ENCODE results near the gene CNPY4. TPM values are rescaled to one million over a fixed set of nuclear protein-coding genes. Genes with fewer than 3 reads are reported as not detected.

CNPY4 gene
- total RNA-seq, 1 experiment from 2014 or later, result 12.2 TPM

DNA sequence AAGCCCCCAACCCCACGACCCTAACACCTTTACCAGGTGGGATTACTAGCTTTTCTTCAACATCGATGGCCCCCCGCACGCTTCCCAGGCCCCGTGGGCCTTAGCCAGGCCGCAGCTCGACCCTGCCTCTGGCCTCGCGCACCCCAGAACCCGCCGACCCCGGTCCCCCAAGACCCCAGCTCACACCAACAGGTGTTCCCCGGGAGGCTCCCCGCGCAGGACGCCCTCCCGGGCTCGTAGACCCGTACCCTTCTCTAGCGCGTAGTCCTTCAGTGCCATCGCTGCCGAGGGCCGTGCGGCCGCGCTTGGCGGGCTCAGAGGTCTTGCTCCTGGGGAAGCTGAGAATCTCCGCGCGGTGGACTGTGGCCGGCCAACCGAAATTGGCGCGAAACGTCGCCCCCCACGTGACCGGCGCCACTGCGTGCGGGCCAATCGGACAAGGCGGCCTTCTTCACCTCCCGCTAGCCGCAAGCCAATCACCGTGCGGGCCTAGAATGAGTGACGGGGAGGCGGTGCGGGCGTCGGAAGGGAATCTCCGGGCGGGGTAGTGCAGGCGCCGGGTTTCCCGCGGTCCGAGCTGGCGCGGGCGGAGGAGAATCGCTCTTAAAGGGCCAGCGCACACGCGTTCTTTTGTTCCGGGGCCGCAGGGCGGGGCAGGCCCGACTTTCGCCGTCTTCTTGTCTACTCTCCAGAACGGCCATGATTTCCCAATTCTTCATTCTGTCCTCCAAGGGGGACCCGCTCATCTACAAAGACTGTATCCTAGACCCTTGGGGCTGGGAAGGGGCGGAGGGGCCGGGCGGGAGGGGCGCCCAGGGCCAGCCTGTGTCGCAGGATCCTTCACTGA lies 18.2 kb upstream of the CNPY4 start, which contains the start of the genes AP4M1 and MCM7:
Gene AP4M1 (plus strand): TSS at position 628 of the 847 bp plus-strand sequence. CDS start 72 bp downstream, at position 700.
Gene MCM7 (minus strand): TSS at position 382 of the 847 bp plus-strand sequence. CDS start 103 bp downstream, at position 279.
- H3K27me3 ChIP-seq (ENCODE audit: control insufficient read depth, insufficient read depth, low read length), result no peaks in the 10 kb centered on the region
- peak within 1 kb of the TSS; percentile 99 for H3K4me3 ChIP-seq (ENCODE audit: insufficient read depth, low read depth, low read length)
- DNase-seq, result peak; percentile 100
- peaks cover 36% of the 10 kb centered on the region for H3K36me3 ChIP-seq (replicated peaks; ENCODE audit: control insufficient read depth, insufficient read depth, low read length)

DNA sequence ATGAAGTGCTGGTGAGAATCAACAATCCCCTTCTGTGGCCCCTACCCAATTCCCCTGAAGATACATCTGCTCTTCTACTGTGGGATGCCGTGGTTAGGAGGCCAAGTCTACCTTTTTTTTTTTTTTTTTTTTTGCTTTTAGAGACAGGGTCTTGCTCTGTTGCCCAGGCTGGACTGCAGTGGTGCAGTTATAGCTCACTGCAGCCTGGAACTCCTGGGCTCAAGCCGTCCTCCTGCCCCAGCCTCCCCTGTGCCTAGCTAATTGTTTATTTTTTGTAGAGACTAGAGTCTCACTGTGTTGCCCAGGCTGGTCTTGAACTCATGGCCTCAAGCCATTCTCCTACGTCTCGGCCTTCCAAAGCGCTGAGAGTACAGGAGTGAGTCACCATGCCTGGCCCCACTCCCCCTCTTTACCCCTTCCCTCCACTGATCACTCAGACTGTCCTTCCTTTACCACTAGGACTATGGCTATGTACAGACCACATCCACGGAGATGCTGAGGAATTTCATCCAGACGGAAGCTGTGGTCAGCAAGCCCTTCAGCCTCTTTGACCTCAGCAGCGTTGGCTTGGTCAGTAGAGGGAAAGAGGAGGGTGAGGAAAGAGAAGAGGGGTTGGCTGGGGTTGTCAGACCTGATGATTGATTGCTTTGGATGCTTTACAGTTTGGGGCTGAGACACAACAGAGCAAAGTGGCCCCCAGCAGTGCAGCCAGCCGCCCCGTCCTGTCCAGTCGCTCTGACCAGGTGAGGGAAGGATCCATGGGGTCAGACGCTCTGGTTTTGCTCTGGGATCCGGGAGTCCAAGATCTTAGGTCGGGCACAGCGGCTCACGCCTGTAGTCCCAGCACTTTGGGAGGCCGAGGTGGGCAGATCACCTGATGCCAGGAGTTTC lies 16.2 kb upstream of the CNPY4 start:
- H3K4me3 ChIP-seq (ENCODE audit: insufficient read depth, low read depth, low read length), result no peak overlapping the region
- no peak for DNase-seq
- H3K27me3 ChIP-seq (ENCODE audit: control insufficient read depth, insufficient read depth, low read length), result no peaks in the 10 kb centered on the region
- H3K36me3 ChIP-seq (replicated peaks; ENCODE audit: control insufficient read depth, insufficient read depth, low read length), result peaks cover 30% of the 10 kb centered on the region

DNA sequence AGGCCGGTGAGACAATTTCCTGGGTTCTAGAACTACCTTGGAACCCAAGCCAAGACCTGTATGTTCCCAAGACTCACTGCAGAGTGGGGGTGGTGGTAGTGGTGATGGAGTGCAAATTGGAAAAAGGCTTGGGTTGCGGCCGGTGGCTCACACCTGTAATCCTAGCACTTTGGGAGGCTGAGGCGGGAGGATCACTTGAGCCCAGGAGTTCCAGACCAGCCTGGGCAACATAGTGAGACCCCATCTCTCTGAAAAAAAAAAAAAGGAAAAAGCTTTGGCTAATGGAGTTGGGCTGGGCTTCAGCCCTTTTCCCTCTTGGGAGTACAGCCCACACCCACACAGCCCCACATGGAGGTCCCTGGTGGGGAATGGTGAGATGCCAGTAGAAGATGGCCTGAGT lies 13.9 kb upstream of the CNPY4 start:
- H3K27me3 ChIP-seq (ENCODE audit: control insufficient read depth, insufficient read depth, low read length), result no peaks in the 10 kb centered on the region
- DNase-seq, result no peak
- H3K4me3 ChIP-seq (ENCODE audit: insufficient read depth, low read depth, low read length), result no peak overlapping the region
- H3K36me3 ChIP-seq (replicated peaks; ENCODE audit: control insufficient read depth, insufficient read depth, low read length), result peaks cover 24% of the 10 kb centered on the region

DNA sequence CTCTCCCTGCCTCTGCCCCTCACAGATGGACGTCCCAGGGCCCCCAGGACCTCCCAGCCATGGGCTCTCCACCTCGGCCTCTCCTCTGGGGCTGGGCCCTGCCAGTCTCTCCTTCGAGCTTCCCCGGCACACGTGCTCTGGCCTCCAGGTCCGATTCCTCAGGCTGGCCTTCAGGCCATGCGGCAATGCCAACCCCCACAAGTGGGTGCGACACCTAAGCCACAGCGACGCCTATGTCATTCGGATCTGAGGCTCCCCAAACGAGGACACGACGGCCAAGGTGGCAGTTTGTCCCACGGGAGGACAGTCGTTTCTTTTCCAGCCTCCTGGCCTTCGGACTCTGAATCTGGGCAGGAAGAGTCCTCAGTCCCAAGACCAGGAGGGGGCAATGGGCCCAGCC lies 12.8 kb upstream of the CNPY4 start:
- peaks cover 29% of the 10 kb centered on the region for H3K36me3 ChIP-seq (replicated peaks; ENCODE audit: control insufficient read depth, insufficient read depth, low read length)
- peak; percentile 25 for DNase-seq
- no peaks in the 10 kb centered on the region for H3K27me3 ChIP-seq (ENCODE audit: control insufficient read depth, insufficient read depth, low read length)
- H3K4me3 ChIP-seq (ENCODE audit: insufficient read depth, low read depth, low read length), result no peak overlapping the region

DNA sequence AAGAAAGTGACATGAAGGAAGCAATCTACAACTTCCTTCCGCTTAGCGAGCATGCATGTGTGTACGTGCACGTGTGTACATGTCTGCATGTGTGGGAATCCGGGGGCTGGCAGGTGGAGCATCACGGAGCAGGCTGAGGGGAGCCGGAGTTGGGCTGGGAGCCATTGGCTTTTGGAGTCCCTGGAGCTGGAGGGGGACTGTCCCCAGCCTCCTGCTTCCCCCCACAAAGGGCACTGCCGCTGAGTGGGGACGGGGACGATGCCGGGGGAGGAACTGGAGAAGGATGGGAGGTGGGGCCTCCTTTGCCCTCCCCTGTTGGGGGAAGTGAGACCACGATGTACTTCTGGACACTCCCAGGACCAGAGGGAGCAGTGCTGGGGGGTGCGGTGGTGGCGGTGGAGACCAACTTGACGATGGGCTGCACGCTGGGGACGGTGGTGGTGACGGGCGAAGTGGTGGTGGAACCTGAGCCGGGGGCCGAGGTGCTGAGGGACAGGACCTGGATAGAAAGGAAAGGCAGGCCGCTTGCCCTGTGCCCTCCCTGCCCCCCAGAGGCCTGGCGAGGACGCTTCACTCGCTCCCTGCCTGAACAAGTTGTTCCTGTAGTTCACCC lies 12.2 kb upstream of the CNPY4 start:
- no peak overlapping the region for H3K4me3 ChIP-seq (ENCODE audit: insufficient read depth, low read depth, low read length)
- peak; percentile 49 for DNase-seq
- peaks cover 32% of the 10 kb centered on the region for H3K36me3 ChIP-seq (replicated peaks; ENCODE audit: control insufficient read depth, insufficient read depth, low read length)
- H3K27me3 ChIP-seq (ENCODE audit: control insufficient read depth, insufficient read depth, low read length), result no peaks in the 10 kb centered on the region

DNA sequence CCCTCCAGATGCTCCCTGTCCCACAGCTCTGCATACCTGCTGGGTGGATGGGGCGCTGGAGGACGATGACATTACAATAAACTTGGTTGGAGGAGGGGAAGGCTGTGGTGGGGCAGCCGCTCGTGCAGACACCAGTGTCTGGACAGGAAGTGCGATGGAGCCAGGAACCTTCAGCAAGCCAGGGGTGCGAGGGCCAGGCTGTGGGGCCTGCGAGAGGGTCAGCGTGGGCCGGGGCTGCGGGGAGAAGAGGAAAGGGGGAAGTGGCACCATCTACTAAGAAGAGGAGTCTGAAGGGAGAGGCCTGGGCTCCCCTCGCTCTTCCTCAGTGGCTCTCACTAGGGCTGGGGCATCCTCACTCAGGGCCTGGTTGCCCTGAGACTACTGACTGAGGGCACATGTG lies 11.5 kb upstream of the CNPY4 start:
- H3K27me3 ChIP-seq (ENCODE audit: control insufficient read depth, insufficient read depth, low read length), result no peaks in the 10 kb centered on the region
- no peak overlapping the region for H3K4me3 ChIP-seq (ENCODE audit: insufficient read depth, low read depth, low read length)
- peaks cover 35% of the 10 kb centered on the region for H3K36me3 ChIP-seq (replicated peaks; ENCODE audit: control insufficient read depth, insufficient read depth, low read length)
- no peak for DNase-seq

DNA sequence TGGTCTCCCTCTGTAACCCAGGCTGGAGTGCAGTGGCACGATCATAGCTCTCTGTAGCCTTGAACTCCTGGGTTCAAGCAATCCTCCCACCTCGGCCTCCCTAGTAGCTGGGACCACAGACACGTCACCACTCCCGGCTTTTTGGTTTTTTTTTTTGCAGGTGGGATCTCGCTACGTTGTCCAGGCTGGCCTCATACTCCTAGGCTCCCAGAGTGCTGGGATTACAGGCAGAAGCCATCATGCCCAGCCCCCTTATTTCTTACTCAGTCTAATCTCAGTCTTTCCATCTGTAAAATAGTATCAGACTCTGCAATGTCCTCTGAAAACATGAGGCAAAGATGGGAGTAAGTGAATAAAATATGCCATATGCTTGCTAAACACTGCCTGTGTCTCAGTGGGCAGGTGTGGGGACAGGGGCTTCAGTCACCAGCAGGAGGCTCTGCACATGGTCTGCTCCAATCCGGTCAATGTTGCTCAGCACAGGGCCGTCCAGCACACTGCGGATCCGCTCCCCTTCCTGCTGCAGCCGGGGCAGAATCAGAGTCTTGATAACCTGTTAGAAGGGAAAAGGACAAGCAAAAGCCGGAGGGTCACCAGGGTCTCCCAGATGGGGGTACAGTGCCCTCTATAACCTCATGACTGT lies 9.8 kb upstream of the CNPY4 start:
- peaks cover 41% of the 10 kb centered on the region for H3K36me3 ChIP-seq (replicated peaks; ENCODE audit: control insufficient read depth, insufficient read depth, low read length)
- DNase-seq, result no peak
- H3K4me3 ChIP-seq (ENCODE audit: insufficient read depth, low read depth, low read length), result no peak overlapping the region
- H3K27me3 ChIP-seq (ENCODE audit: control insufficient read depth, insufficient read depth, low read length), result no peaks in the 10 kb centered on the region

DNA sequence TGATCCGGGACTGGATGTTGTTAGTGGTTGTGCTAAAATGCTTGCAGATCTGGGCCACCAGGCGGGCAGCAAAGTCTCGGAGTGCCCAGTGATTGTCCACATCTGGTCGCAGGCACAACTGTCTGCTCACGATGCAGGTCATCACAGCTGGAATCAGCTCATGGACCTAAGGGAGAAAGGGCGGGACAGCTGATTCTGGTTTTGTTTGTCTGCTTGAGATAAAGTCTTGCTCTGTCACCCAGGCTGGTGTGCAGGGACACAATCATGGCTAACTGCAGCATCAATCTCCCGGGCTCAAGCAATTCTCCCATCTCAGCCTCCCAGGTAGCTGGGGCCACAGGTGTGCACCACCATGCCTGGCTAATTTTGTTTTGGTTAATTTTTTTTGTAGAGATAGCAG lies 8.3 kb upstream of the CNPY4 start:
- Histone ChIP-seq H3K36me3 (replicated peaks; ENCODE audit: control insufficient read depth, insufficient read depth, low read length) (peaks cover 36% of the 10 kb centered on the region), H3K27me3 (ENCODE audit: control insufficient read depth, insufficient read depth, low read length) (no peaks in the 10 kb centered on the region), H3K4me3 (ENCODE audit: insufficient read depth, low read depth, low read length) (no peak overlapping the region)
- no peak for DNase-seq

DNA sequence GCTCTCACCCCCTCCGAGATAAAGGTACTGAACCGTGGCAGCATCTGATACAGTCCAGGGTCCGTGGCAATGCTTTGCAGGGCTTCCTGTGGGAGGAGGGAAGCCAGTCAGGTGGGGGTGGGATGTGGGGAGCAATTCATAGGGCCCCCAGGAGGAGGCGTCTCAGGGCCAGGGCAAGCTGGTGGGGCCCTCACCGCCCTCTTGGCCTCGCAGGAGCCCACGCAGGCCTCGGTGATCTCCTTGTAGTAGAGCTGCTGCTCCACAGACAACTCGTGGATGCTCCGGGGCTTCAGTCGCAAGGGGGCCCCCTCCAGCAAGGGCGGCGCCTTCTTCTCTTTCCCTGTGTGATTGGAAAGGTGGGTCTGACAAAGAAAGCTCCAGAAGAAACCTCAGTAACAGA lies 7.5 kb upstream of the CNPY4 start:
- DNase-seq, result peak; percentile 64

DNA sequence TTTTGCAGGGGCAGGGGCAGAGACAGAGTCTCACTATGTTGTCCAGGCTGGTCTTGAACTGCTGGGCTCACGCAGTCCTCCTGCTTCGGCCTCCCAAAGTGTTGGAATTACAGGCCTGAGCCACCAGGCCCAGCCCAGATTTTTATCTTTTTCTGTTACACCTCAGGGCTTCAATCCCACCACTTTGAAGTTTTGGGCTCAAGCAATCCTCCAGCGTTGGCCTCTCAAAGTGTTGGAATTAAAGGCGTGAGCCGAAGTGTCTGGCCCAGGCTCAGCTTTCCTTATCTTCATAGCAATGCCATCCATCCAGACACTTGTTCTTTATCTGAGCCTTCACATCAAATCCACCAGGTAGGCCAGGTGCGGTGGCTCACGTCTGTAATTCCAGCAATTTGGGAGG lies 4.4 kb upstream of the CNPY4 start:
- Histone ChIP-seq H3K27me3 (ENCODE audit: control insufficient read depth, insufficient read depth, low read length) (no peaks in the 10 kb centered on the region), H3K36me3 (replicated peaks; ENCODE audit: control insufficient read depth, insufficient read depth, low read length) (peaks cover 17% of the 10 kb centered on the region), H3K4me3 (ENCODE audit: insufficient read depth, low read depth, low read length) (no peak overlapping the region)
- no peak for DNase-seq

More for the DNA sequence above, 7.5 kb upstream of the CNPY4 start:
- Histone ChIP-seq H3K36me3 (replicated peaks; ENCODE audit: control insufficient read depth, insufficient read depth, low read length) (peaks cover 35% of the 10 kb centered on the region), H3K27me3 (ENCODE audit: control insufficient read depth, insufficient read depth, low read length) (no peaks in the 10 kb centered on the region), H3K4me3 (ENCODE audit: insufficient read depth, low read depth, low read length) (no peak overlapping the region)

DNA sequence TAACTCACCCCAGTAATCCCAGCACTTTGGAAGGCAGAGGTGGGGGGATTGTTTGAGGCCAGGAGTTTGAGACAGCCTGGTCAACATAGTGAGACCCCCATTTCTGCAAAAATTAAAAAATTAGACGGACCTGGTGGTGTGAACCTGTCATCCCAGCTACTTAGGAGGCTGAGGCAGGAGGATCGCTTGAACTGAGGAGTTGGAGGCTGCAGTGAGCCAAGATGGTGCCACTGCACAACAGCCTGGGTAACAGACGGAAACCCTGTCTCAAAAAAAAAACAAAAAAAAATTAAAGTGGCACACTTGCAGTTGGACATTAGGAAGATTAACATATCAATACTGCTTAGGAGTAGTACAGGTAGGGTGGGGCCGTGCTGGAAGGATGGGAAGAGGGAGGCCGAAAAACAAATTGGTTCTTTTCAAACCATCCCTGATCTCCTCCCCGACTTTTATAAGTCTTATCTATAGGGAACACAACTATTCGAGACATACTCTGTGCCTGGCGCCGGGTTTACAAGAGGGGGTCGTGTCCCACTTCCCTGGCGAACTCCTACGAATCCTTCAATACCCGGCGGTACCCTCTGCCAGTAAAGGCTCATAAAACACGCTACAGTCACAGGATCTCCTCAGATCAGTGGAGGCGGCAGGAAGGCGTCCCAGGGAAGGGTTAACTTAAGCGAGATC lies 904 bp upstream of the CNPY4 start:
- peak overlapping the region; percentile 89 for H3K4me3 ChIP-seq (ENCODE audit: insufficient read depth, low read depth, low read length)
- no peaks in the 10 kb centered on the region for H3K27me3 ChIP-seq (ENCODE audit: control insufficient read depth, insufficient read depth, low read length)
- H3K36me3 ChIP-seq (replicated peaks; ENCODE audit: control insufficient read depth, insufficient read depth, low read length), result peaks cover 3% of the 10 kb centered on the region
- no peak for DNase-seq

DNA sequence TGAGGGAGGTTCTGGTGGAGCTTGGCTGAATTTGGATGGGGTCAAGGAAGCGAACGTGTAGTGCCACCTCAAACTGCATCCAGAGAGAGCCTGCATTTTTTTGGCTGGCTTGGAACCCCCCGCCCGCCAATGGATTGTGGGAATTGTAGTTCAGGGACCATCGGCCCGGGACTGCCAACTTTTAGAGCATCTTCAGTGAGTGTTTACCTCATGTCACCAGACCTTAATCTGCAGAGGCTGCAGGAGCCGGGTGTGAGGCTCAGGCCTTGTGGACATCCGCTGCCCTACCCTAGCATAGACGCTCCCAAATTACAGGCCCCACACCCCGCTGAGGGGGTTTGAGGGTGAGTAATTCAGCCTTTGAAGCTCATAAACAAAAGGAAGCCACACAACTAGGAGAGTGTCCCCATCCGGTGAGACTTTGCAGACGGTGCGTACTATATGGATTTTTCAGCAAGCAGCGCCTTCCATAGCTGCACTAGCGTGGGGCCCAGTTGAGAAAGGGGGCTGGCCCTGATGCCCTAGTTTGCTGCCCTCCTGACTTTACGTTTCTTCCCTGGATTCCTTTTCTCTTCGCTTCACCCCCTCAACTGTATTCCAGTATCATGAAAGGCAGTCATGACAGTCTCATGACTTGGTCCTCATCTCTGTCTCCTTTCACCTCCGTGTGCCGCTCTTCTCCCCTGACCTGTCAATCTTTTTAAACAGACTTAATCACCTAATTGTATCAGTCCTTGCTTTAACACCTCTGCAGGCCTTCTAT lies 717 bp downstream of the CNPY4 start:
- H3K4me3 ChIP-seq (ENCODE audit: insufficient read depth, low read depth, low read length), result peak overlapping the region; percentile 89
- H3K27me3 ChIP-seq (ENCODE audit: control insufficient read depth, insufficient read depth, low read length), result no peaks in the 10 kb centered on the region
- DNase-seq, result peak; percentile 83
- H3K36me3 ChIP-seq (replicated peaks; ENCODE audit: control insufficient read depth, insufficient read depth, low read length), result no peaks in the 10 kb centered on the region; the same call in none of the 2 replicates

DNA sequence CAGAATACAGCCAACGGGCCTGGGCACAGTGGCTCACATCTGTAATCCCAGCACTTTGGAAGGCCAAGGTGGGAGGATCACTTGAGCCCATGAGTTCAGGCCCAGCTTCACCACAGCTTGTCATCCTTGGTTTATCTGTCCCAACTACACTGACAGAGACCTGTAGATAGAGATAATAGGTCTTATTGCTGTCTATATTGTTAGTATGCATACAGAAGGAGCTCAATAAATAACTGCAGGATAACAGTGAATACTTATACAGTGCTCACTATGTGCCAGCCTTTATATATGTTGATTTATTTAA lies 1.3 kb downstream of the CNPY4 start:
- Histone ChIP-seq H3K27me3 (ENCODE audit: control insufficient read depth, insufficient read depth, low read length) (no peaks in the 10 kb centered on the region), H3K36me3 (replicated peaks; ENCODE audit: control insufficient read depth, insufficient read depth, low read length) (no peaks in the 10 kb centered on the region; the same call in none of the 2 replicates), H3K4me3 (ENCODE audit: insufficient read depth, low read depth, low read length) (no peak overlapping the region)
- DNase-seq, result peak; percentile 9

All from H7 (cell line).